Vagina (tissue), 2 donors: Measurements from ENCODE around the gene ESPN.

Source experiments
- POLR2A ChIP-seq, 2 donors: fragments of 450-650 bp; IDR thresholded peaks; one replicate each; pipeline ENCODE4 v1.6.1; 2017; ENCODE audit warnings: antibody characterized with exemption in 2 of 2, mild to moderate bottlenecking in 2 of 2, moderate library complexity in 2 of 2
- TF ChIP-seq, protein P1 (sequence below), 3 experiments: fragments of 450-650 bp in 2 of 3; fragments of 200-600 bp in 1 of 3; sonication (generic) in 1 of 3; IDR thresholded peaks; one replicate each; pipeline ENCODE4 v1.5.1; 2017 to 2019; ENCODE audit warnings: antibody characterized with exemption in 3 of 3, mild to moderate bottlenecking in 2 of 3, moderate library complexity in 2 of 3

DNA sequence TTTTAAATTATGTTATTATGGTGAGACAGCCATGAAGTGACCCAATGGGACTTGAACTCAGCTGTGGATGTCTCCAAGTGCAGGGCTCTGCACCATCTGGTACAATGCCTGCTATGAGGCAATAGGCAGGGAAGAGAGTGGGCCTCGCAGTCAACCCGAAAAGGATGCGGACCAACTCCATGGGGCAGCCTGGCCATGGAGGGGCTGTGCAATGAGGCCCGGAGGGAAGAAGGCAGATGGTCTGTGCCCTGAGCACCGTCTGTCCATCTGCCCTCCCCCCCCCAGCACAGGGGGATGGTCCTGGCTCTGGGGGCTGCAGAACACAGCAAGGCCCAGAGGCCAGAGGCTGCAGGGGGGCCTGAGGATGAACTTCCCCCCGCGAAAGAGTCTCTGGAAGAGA, 17.0 kb downstream of the ESPN start:
- no peak for TF ChIP-seq POLR2A (IDR thresholded peaks at IDR 0.05)
- TF ChIP-seq, protein P1, sequence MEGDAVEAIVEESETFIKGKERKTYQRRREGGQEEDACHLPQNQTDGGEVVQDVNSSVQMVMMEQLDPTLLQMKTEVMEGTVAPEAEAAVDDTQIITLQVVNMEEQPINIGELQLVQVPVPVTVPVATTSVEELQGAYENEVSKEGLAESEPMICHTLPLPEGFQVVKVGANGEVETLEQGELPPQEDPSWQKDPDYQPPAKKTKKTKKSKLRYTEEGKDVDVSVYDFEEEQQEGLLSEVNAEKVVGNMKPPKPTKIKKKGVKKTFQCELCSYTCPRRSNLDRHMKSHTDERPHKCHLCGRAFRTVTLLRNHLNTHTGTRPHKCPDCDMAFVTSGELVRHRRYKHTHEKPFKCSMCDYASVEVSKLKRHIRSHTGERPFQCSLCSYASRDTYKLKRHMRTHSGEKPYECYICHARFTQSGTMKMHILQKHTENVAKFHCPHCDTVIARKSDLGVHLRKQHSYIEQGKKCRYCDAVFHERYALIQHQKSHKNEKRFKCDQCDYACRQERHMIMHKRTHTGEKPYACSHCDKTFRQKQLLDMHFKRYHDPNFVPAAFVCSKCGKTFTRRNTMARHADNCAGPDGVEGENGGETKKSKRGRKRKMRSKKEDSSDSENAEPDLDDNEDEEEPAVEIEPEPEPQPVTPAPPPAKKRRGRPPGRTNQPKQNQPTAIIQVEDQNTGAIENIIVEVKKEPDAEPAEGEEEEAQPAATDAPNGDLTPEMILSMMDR (IDR thresholded peaks at IDR 0.05), result no peak
